Measurements from ENCODE around the gene SPATC1L. TPM values are rescaled to one million over a fixed set of nuclear protein-coding genes. Genes with fewer than 3 reads are reported as not detected.

SPATC1L gene
- total RNA-seq, 2 donors from 2014 or later: 4.4 to 9.6 TPM

GRCh38 chr21:46136739-46137349 lies 47.4 kb downstream of the SPATC1L start:
- Histone ChIP-seq H3K27ac (no peak overlapping the region), H3K27me3 (no peaks in the 10 kb centered on the region), H3K4me3 (no peak overlapping the region), H3K9me3 (no peaks in the 10 kb centered on the region), H3K4me1 (no peaks in the 10 kb centered on the region), H3K36me3 (replicated peaks in 1 of 2; ENCODE audit: insufficient read depth in 1 of 2, low read depth in 2 of 2) (no peaks in the 10 kb centered on the region)
- TF ChIP-seq POLR2A (IDR thresholded peaks at IDR 0.05) (no peak), CTCF (IDR thresholded peaks at IDR 0.05) (no peak)
- 47 to 64% methylated on average over 10 to 20 of the region's 22 CpGs for whole genome bisulfite sequencing, 2 donors
- intact Hi-C loops (cut with DNase I): no loop called here
- no peak for ATAC-seq
- DNase-seq: no peak

GRCh38 chr21:46135782-46136395 lies 48.4 kb downstream of the SPATC1L start:
- H3K4me1 ChIP-seq: no peaks in the 10 kb centered on the region
- H3K27me3 ChIP-seq: no peaks in the 10 kb centered on the region
- DNase-seq (no peak), ATAC-seq (no peak)
- TF ChIP-seq POLR2A (IDR thresholded peaks at IDR 0.05) (no peak), CTCF (IDR thresholded peaks at IDR 0.05) (no peak)
- H3K36me3 ChIP-seq (replicated peaks in 1 of 2; ENCODE audit: insufficient read depth in 1 of 2, low read depth in 2 of 2): no peaks in the 10 kb centered on the region
- 24 to 51% methylated on average over 4 to 5 of the region's 7 CpGs for WGBS, 2 donors
- no peaks in the 10 kb centered on the region for H3K9me3 ChIP-seq
- H3K27ac ChIP-seq: no peak overlapping the region
- no peak overlapping the region for H3K4me3 ChIP-seq
- intact Hi-C loops (cut with DNase I): no loop called here

DNA sequence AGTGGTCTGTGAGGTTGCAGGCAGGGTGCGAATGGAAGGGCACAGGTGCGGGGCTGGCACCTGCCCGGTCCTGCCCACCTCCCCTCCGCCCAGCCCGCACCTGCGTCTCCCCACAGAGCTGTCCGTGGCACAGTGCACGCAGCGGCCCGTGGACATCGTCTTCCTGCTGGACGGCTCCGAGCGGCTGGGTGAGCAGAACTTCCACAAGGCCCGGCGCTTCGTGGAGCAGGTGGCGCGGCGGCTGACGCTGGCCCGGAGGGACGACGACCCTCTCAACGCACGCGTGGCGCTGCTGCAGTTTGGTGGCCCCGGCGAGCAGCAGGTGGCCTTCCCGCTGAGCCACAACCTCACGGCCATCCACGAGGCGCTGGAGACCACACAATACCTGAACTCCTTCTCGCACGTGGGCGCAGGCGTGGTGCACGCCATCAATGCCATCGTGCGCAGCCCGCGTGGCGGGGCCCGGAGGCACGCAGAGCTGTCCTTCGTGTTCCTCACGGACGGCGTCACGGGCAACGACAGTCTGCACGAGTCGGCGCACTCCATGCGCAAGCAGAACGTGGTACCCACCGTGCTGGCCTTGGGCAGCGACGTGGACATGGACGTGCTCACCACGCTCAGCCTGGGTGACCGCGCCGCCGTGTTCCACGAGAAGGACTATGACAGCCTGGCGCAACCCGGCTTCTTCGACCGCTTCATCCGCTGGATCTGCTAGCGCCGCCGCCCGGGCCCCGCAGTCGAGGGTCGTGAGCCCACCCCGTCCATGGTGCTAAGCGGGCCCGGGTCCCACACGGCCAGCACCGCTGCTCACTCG lies 52.2 kb downstream of the SPATC1L start:
- DNase-seq (no peak), ATAC-seq (no peak)
- H3K27me3 ChIP-seq: no peaks in the 10 kb centered on the region
- 85 to 86% methylated on average over 15 to 80 of the region's 85 CpGs for WGBS, 2 donors
- H3K9me3 ChIP-seq: no peaks in the 10 kb centered on the region
- no peaks in the 10 kb centered on the region for H3K36me3 ChIP-seq (replicated peaks in 1 of 2; ENCODE audit: insufficient read depth in 1 of 2, low read depth in 2 of 2)
- no peak overlapping the region for H3K4me3 ChIP-seq
- TF ChIP-seq POLR2A (IDR thresholded peaks at IDR 0.05) (no peak), CTCF (IDR thresholded peaks at IDR 0.05) (no peak)
- intact Hi-C loops (cut with DNase I): no loop called here
- no peaks in the 10 kb centered on the region for H3K4me1 ChIP-seq
- no peak overlapping the region for H3K27ac ChIP-seq

GRCh38 chr21:46131588-46131837 lies 52.7 kb downstream of the SPATC1L start:
- DNase-seq (no peak), ATAC-seq (no peak)
- Histone ChIP-seq H3K27me3 (no peaks in the 10 kb centered on the region), H3K4me3 (no peak overlapping the region), H3K36me3 (replicated peaks in 1 of 2; ENCODE audit: insufficient read depth in 1 of 2, low read depth in 2 of 2) (no peaks in the 10 kb centered on the region), H3K27ac (no peak overlapping the region), H3K4me1 (no peaks in the 10 kb centered on the region), H3K9me3 (no peaks in the 10 kb centered on the region)
- intact Hi-C loops (cut with DNase I): no loop called here
- TF ChIP-seq CTCF (IDR thresholded peaks at IDR 0.05): no peak
- no peak for TF ChIP-seq POLR2A (IDR thresholded peaks at IDR 0.05)
- WGBS, 2 donors: no CpG with 5 or more reads among the region's 4 CpGs
